ENCODE measurements around the gene MTMR11.

Gene MTMR11

GRCh38 chr1:149879556-149879955 is 57.1 kb downstream of the MTMR11 start:
- no peak overlapping the region for H3K4me3 ChIP-seq (ENCODE audit: low read depth, low read length)

More at GRCh38 chr1:149879556-149879955, 57.1 kb downstream of the MTMR11 start:
- no peak for DNase-seq (ENCODE audit: low read depth)
- no peak for TF ChIP-seq CTCF (IDR thresholded peaks at IDR 0.05; ENCODE audit: low read depth, low read length, missing control alignments)
